NCI-H446 treated with DMSO at 0.1 percent for 48 hours (cell line): Measurements from ENCODE around the gene CX3CR1.
"Not testable (repeated sequence)": the region's sequence is repeated elsewhere in the genome, so short reads cannot be mapped to it uniquely, and the experiment has no call there.

Source experiments
- DNase-seq: peaks from one replicate; lab custom pipeline; 2025; lab: John Stamatoyannopoulos, UW

CX3CR1 gene, protein sequence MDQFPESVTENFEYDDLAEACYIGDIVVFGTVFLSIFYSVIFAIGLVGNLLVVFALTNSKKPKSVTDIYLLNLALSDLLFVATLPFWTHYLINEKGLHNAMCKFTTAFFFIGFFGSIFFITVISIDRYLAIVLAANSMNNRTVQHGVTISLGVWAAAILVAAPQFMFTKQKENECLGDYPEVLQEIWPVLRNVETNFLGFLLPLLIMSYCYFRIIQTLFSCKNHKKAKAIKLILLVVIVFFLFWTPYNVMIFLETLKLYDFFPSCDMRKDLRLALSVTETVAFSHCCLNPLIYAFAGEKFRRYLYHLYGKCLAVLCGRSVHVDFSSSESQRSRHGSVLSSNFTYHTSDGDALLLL

GRCh38 chr3:39279745-39280517, at the start of gene CX3CR1:
TSS of gene CX3CR1 (minus strand) at chr3:39280036. CDS start at chr3:39266509, 13,527 bp downstream.
- DNase-seq, result no peak

DNA sequence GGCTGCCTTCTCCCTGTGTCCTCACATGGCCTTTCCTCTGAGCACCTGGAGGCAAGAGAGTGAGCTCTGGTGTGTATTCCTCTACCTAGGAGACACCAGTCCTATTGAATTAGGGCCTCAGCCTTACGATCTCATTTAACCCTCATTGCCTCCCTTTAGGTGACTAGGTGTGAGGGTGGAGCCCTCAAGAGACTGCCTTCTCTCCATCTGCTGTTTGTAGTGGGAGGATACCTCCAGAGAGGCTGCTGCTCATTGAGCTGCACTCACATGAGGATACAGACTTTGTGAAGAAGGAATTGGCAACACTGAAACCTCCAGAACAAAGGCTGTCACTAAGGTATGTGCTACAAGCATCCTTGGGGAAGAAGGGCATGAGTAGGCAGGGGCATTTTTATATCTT, 49.7 kb upstream of the CX3CR1 start, which contains the start of gene CCR8:
CCR8 (plus strand) TSS at position 217 of the 400 bp plus-strand sequence. CDS start 2,623 bp downstream, outside the sequence.
- no peak for DNase-seq

GRCh38 chr3:39327746-39328349, 48.0 kb upstream of the CX3CR1 start:
- no peak for DNase-seq

- no peak for DNase-seq
These were observed 47.4 kb upstream of the CX3CR1 start for GRCh38 chr3:39327053-39327745.

DNA sequence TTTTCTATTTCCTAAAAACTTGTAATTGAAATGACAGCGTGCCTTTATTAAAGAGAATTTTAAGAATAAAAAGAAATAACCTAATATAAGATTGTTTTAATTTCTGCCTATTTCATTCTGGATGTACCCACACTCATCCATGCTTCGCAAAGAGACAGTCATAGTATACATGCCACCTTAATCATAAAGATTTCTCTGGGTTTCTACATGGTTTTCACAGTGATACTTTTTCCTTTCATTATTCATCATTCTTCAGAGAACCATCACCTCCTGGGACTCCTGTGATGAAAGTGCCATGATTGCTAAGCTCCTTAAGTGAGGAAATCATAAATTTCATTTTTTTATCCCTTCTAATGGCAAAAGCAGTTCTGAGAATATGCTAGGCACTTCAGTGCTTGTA, 45.4 kb upstream of the CX3CR1 start:
- DNase-seq, result no peak

DNA sequence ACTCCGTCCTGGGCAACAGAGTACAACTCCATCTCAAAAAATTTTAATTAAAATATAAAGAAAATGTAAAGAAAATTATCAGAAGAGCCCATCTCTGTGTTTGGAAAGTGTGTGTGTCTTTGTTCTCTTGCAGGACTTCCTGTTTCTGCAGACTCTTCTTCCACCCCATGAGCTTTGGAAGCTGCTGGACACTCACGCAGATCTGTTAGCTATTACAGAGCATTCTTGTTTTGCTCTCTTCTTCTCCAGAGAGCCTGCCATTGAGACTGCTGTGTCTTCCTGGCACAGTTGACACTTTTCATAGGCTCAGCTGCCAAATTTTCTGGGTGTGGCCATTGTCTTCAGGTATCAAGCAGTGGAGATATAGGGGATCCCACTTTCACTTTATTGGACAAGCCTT, 43.7 kb upstream of the CX3CR1 start:
- no peak for DNase-seq

DNA sequence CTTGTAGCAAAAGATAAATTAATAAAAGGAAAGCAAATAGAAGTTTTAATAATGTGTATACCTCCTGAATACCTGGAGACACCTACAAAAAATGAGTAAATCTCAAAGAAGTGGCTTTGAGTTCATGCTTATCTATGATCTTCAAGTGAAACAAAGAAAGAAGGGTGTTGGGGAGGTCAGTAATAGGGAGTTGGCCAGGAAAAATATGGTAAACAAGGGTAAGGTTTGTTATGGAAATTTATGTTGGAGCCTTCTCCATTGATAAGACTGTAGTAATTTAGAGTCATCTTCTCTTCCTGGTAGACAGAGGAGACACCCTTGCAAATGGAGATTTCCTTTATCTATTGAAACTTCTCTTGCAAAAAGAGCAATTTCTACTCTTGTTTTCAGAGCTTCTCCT, 43.1 kb upstream of the CX3CR1 start:
- no peak for DNase-seq

DNA sequence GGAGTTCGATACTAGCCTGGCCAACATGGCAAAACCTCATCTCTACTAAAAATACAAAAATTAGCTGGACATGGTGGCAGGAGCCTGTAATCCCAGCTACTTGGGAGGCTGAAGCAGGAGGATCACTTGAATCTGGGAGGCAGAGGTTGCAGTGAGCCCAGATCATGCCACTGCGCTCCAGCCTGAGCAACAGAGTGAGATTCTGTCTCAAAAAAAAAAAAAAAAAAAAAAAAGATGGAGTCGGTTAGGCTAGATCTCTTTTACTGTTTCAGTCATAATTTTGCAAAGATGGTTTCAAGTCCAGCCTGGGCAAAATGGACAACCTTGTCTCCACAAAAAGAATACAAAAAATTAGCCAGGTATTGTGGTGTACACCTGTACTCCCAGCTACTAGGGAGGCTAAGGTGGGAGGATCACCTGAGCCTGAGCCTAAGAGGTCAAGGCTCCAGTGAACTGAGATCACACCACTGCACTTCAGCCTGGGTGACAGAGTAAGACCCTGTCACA, 42.4 kb upstream of the CX3CR1 start:
- not testable (repeated sequence) for DNase-seq

GRCh38 chr3:39321574-39321983, 41.7 kb upstream of the CX3CR1 start:
- DNase-seq, result not testable (repeated sequence)

GRCh38 chr3:39319249-39319648, 39.4 kb upstream of the CX3CR1 start:
- DNase-seq, result no peak

GRCh38 chr3:39318301-39318700, 38.5 kb upstream of the CX3CR1 start:
- DNase-seq, result no peak

GRCh38 chr3:39317571-39318169, 37.8 kb upstream of the CX3CR1 start:
- no peak for DNase-seq

GRCh38 chr3:39315420-39315819, 35.6 kb upstream of the CX3CR1 start:
- no peak for DNase-seq

DNA sequence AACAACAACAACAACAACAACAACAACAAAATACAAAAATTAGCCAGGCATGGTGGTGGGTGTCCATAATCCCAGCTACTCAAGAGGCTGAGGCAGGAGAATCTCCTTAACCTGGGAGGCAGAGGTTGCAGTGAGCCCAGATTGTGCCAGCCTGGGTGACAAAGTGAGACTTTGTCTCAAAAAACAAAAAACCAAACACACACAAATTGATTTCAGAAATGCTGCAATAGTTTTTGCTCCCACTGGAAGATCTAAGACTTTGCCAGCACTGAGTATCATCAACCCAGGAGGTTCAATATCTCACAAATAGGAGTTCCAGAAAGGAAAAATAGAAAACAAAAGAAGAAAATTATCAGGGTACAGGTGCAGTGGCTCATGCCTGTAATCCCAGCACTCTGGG, 33.5 kb upstream of the CX3CR1 start:
- DNase-seq, result no peak

DNA sequence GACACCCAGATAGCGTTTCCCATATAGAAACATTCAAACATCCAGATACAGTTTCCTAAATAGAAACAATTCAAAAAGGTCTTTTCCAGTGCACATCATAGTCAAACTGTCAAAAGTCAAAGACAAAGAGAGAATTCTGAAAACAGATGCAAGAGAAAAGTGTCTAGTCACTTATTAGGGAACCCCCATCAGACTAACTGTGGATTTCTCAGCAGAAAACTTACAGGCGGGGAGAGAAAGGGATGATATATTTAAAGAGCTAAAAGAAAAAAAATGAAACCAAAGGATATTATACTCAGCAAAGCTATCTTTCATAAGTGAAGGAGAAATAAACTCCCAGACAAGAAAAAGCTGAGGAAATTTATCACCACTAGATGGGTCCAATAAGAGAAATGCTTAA, 22.3 kb upstream of the CX3CR1 start:
- DNase-seq, result no peak

DNA sequence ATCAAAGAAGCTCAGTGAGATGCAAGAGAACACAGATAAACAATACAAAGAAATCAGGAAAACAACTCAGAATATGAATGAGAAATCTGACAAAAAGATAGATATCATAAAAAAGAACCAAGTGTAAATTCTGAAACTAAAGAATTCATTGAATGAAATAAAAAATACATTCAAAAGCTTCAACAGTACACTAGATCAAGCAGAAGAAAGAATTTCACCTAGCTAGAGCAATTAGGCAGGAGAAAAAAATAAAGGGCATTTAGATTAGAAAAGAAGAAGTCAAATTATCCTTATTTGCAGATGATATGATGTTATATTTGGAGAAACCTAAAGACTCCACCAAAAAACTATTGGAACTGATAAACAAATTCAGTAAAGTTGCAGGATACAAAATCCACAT, 19.4 kb upstream of the CX3CR1 start:
- no peak for DNase-seq

DNA sequence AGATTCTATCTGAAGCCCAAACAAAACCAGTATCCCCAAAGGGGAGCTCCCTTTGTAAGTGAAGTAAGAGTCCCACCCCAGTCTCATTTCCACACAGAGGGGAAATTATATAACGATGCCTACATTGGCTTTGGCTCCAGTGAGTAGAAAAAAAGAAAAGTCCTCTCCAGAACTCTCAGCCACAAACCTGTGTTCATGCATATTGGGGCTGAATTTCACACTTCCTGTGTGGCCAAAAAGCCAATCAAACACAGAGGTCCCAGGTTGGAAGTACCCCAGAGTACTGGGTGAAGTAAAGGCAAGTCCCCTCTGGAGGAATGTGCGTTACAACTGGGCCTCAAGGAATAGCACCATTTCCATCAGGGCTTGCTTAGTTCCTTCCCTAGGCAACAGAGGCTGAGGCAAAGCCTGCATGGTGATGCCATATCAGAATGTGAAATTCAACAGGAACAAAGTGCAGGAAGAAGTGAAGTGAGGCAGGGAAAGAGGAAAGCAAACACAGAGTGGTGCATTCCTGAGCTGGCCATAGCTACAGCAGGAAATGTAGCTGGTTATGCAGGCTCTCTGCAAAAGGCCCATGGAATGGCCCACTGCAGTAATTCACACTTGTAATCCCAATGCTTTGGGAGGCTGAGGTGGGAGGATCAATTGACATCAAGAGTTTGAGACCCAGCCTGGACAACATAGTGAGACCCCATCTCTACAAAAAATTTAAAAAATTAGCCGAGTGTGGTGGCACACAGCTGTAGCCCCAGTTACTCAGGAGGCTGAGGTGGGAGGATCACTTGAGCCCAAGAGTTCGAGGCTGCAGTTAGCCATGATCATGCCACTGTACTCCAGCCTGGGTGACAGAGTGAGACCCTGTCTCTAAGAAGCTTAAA, 16.6 kb upstream of the CX3CR1 start:
- no peak for DNase-seq

DNA sequence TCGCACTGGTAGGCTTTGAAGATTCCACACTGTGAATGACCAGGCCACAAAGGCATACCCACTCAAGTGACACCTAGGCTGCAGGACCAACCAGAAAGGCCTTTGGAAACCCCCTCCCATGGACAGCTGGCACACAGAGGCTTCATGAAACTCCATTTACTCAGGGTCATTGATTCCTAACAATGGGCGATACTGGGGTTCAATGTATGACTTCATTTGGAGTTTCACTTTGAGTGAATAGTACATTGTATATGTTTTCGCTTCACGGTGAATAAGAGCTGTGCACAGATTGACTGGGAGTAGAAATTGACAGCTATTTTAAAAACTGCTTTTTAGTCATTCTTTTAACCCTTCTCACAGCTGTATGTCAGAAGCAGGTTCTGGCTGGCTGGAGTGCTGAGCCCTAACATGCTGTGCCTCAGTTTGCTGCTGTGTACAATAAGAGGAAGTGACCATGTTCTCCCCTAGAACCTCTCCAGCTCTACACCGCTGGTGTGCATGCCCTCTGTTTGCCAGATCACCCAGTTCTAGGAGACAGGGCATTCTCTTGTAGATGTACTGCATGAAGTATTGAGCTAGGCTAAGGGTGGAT, 15.4 kb upstream of the CX3CR1 start:
- no peak for DNase-seq

DNA sequence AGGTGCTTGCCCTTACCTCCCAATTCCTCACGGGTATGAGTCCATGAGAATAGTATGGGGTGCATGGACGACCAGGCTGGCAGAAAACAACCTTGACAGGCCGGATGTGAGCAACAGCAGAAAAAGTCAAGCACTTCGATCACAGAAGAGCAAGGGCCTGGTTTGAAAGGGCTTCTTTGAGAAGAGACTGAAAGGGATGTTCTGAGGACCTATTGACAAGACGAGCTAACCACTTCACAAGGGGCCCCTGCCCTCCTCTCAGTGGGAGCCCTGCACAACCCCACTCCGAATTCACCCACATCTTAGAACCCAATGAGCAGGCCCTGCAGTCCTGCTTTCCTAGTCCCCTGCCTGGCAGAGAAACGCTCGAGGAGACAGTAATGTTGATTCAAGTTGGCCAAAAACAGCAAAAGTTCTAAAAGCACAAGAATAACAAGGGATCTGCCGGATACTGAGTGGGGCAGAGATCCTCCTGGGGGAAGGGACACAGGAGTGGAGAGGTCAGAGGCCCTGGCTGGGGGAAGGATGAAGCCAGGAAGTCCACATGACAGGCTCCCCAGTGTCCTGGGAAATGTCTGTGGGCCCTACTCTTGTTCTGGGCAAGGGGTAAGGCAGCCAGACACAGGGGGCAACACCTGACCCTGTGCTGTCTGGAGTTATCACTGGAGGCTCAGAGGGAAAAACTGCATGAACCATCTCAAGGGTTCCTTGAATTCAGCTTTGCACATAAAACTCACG, 14.8 kb upstream of the CX3CR1 start:
- DNase-seq, result no peak
